Keratinocyte (primary cell): ENCODE measurements around the gene FTHL17. TPM values are rescaled to one million over a fixed set of nuclear protein-coding genes. Genes with fewer than 3 reads are reported as not detected.

Source experiments
- DNase-seq: peaks from one replicate; pipeline ENCODE4 v3.0.0-alpha.2; 2011; ENCODE audit warnings: low read depth, missing footprints, low spot score
- FAIRE-seq: peaks from 2 replicates; lab custom pipeline; 2011; peaks lifted over from hg19 to GRCh38; lab: Jason Lieb, UNC
- H2AFZ ChIP-seq: 2 replicates; pipeline ENCODE4 v1.6.0; 2012; ENCODE audit warnings: low read length, control low read depth, inconsistent platforms; ENCODE audit not compliant: control insufficient read depth
- H3K27ac ChIP-seq: 2 replicates; pipeline ENCODE4 v1.5.1; 2011; ENCODE audit warnings: low read length; ENCODE audit not compliant: control insufficient read depth, insufficient read depth
- H3K27me3 ChIP-seq: 3 replicates; pipeline ENCODE4 v1.6.0; 2011; ENCODE audit warnings: low read length; ENCODE audit not compliant: control insufficient read depth, insufficient read depth; ENCODE audit errors: extremely low read depth
- H3K36me3 ChIP-seq, 2 experiments: 2 replicates in 1 of 2; 3 replicates in 1 of 2; pipeline ENCODE4 v1.5.1; 2011; ENCODE audit warnings: low read length in 2 of 2, mild to moderate bottlenecking in 1 of 2; ENCODE audit not compliant: control insufficient read depth in 2 of 2, insufficient read depth in 2 of 2; ENCODE audit errors: extremely low read depth in 1 of 2
- H3K4me1 ChIP-seq: 3 replicates; pipeline ENCODE4 v1.5.1; 2011; ENCODE audit warnings: low read length; ENCODE audit not compliant: control insufficient read depth, insufficient read depth; ENCODE audit errors: extremely low read depth
- H3K4me2 ChIP-seq: 3 replicates; pipeline ENCODE4 v1.6.0; 2011; ENCODE audit warnings: low read depth, low read length; ENCODE audit not compliant: control insufficient read depth, insufficient read depth; ENCODE audit errors: extremely low read depth
- H3K4me3 ChIP-seq, 3 experiments: fragments of 200-600 bp in 1 of 3; sonication (generic) in 1 of 3; 2 replicates in 2 of 3; 3 replicates in 1 of 3; pipeline ENCODE4 v1.5.1; 2011 to 2016; ENCODE audit warnings: low read length in 3 of 3, mild to moderate bottlenecking in 3 of 3, control low read depth in 2 of 3, inconsistent platforms in 1 of 3, low read depth in 1 of 3, mixed read lengths in 1 of 3, mixed run types in 1 of 3, moderate library complexity in 1 of 3; ENCODE audit not compliant: control insufficient read depth in 2 of 3, insufficient read depth in 2 of 3; ENCODE audit errors: extremely low read depth in 1 of 3
- H3K79me2 ChIP-seq: 2 replicates; pipeline ENCODE4 v1.6.0; 2012; ENCODE audit warnings: low read length; ENCODE audit not compliant: control insufficient read depth, insufficient read depth
- H3K9ac ChIP-seq: 3 replicates; pipeline ENCODE4 v1.6.0; 2011; ENCODE audit warnings: low read length; ENCODE audit not compliant: control insufficient read depth, insufficient read depth; ENCODE audit errors: extremely low read depth
- H3K9me1 ChIP-seq: 3 replicates; pipeline ENCODE4 v1.6.0; 2011; ENCODE audit warnings: low read length; ENCODE audit not compliant: control insufficient read depth, insufficient read depth; ENCODE audit errors: extremely low read depth
- H3K9me3 ChIP-seq: 2 replicates; pipeline ENCODE4 v1.5.1; 2012; ENCODE audit warnings: low read depth, low read length; ENCODE audit not compliant: control insufficient read depth
- H4K20me1 ChIP-seq: 3 replicates; pipeline ENCODE4 v1.6.0; 2011; ENCODE audit warnings: low read length; ENCODE audit not compliant: control insufficient read depth, insufficient read depth; ENCODE audit errors: extremely low read depth
- CTCF ChIP-seq, 3 experiments: IDR thresholded peaks in 1 of 3; conservative IDR thresholded peaks in 1 of 3; optimal IDR thresholded peaks in 1 of 3; 2 replicates in 2 of 3; 3 replicates in 1 of 3; pipeline versions ENCODE3 to v1.5.1; 2011; ENCODE audit warnings: low read length in 3 of 3, mild to moderate bottlenecking in 3 of 3, moderate library complexity in 2 of 3, control low read depth in 1 of 3, inconsistent platforms in 1 of 3; ENCODE audit not compliant: insufficient read depth in 2 of 3; ENCODE audit errors: extremely low read depth in 1 of 3
- EZH2 ChIP-seq: IDR thresholded peaks from one replicate; pipeline ENCODE4 v1.6.1; 2012; ENCODE audit warnings: inconsistent platforms, mild to moderate bottlenecking, low read length, moderate library complexity
- dilution Hi-C: fragments of 300-500 bp; cut with MboI; formaldehyde crosslinking; loops from one replicate; pipeline ENCODE4 v1.7.0; 2020; ENCODE audit warnings: low sequenced_read_pairs; ENCODE audit not compliant: extremely low pct_ligation_motif_present
- polyA plus RNA-seq, 5 experiments: library from polyadenylated mRNA; depleted of rRNA in 3 of 5; stranded (reverse) in 3 of 5; stranded (forward) in 1 of 5; unstranded in 1 of 5; fragments of >200 nt; gene quantifications; 1 replicate in 1 of 5; 2 replicates in 3 of 5; 3 replicates in 1 of 5; pipeline versions ENCODE4 v1.2.1 to v1.2.3, GENCODE V29; 2011 to 2012; ENCODE audit warnings: missing spikeins in 2 of 5, low read depth in 1 of 5, low replicate concordance in 1 of 5

Gene FTHL17
- polyA plus RNA-seq, 1 donor (not counting 4 experiments of a cell fraction or from before 2014, with no cell fraction given), result not detected

- TF ChIP-seq EZH2 (no peak), CTCF (optimal IDR thresholded peaks at IDR 0.05 in 1 of 3, IDR thresholded peaks at IDR 0.05 in 1 of 3, conservative IDR thresholded peaks at IDR 0.05 in 1 of 3; ENCODE audit: extremely low read depth in 1 of 3, insufficient read depth in 2 of 3, low read length in 3 of 3) (peak; percentile 66 to 81 (median 67))
- dilution Hi-C loops, result no loop called here
- no peaks in the 10 kb centered on the region for H3K79me2 ChIP-seq
- no peaks in the 10 kb centered on the region for H3K4me1 ChIP-seq
- H3K27ac ChIP-seq, result no peak overlapping the region
- no peak overlapping the region for H2AFZ ChIP-seq
- H3K4me3 ChIP-seq, result no peak overlapping the region
- no peaks in the 10 kb centered on the region for H3K9me3 ChIP-seq
- H3K4me2 ChIP-seq, result no peak overlapping the region
- no peaks in the 10 kb centered on the region for H4K20me1 ChIP-seq
- no peaks in the 10 kb centered on the region for H3K9me1 ChIP-seq
- DNase-seq (no peak), FAIRE-seq (peak; percentile 71)
- H3K36me3 ChIP-seq, result no peaks in the 10 kb centered on the region
- H3K9ac ChIP-seq, result no peak overlapping the region
- no peaks in the 10 kb centered on the region for H3K27me3 ChIP-seq
Measured at GRCh38 chrX:31036895-31037294, 34.9 kb downstream of the FTHL17 start.

- no peak for DNase-seq
- no peaks in the 10 kb centered on the region for H3K4me1 ChIP-seq
- no peak overlapping the region for H3K4me2 ChIP-seq
- no peak for FAIRE-seq
- no peak overlapping the region for H3K9ac ChIP-seq
- H2AFZ ChIP-seq, result no peak overlapping the region
- no peaks in the 10 kb centered on the region for H4K20me1 ChIP-seq
- H3K27me3 ChIP-seq, result no peaks in the 10 kb centered on the region
- H3K9me1 ChIP-seq, result no peaks in the 10 kb centered on the region
- no peaks in the 10 kb centered on the region for H3K9me3 ChIP-seq
- H3K27ac ChIP-seq, result no peak overlapping the region
- dilution Hi-C loops, result no loop called here
- no peaks in the 10 kb centered on the region for H3K36me3 ChIP-seq
- TF ChIP-seq EZH2 (no peak), CTCF (optimal IDR thresholded peaks at IDR 0.05 in 1 of 3, IDR thresholded peaks at IDR 0.05 in 1 of 3, conservative IDR thresholded peaks at IDR 0.05 in 1 of 3; ENCODE audit: extremely low read depth in 1 of 3, insufficient read depth in 2 of 3, low read length in 3 of 3) (no peak)
- no peak overlapping the region for H3K4me3 ChIP-seq
- H3K79me2 ChIP-seq, result no peaks in the 10 kb centered on the region
Measured at GRCh38 chrX:31027351-31027750, 44.5 kb downstream of the FTHL17 start.
